ES-I3 (cell line): Measurements from ENCODE around the gene FRMD4A.

Experiments used
- H3K36me3 ChIP-seq: 2 replicates; pipeline ENCODE4 v1.6.1; 2013; ENCODE audit warnings: mild to moderate bottlenecking, low read length, control low read depth, moderate library complexity; ENCODE audit not compliant: insufficient read depth
- H3K4me1 ChIP-seq: 2 replicates; pipeline ENCODE4 v1.6.1; 2013; ENCODE audit warnings: mild to moderate bottlenecking, control low read depth, low read length; ENCODE audit not compliant: insufficient read depth
- H3K9ac ChIP-seq: 2 replicates; pipeline ENCODE4 v1.6.1; 2013; ENCODE audit warnings: low read depth, mild to moderate bottlenecking, low read length, moderate library complexity
- H3K9me3 ChIP-seq: 2 replicates; pipeline ENCODE4 v1.6.1; 2013; ENCODE audit warnings: mild to moderate bottlenecking, low read length, moderate library complexity; ENCODE audit not compliant: control insufficient read depth, insufficient read depth

The FRMD4A gene

DNA sequence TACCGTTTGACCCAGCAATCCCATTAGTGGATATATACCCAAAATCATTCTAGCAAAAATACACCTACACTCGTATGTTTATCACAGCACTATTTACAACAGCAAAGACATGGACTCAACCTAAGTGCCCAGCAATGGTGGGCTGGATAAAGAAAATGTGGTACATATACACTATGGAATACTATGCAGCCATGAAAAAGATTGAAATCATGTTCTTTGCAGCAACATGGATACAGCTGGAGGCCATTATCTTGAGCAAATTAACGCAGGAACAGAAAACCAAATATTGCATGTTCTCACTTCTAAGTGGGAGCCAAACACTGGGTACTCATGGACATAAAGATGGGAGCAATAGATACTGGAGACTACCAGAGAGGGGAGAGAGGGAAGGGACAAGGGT, 223.9 kb downstream of the FRMD4A start:
- H3K9ac ChIP-seq, result no peak overlapping the region
- H3K36me3 ChIP-seq, result no peaks in the 10 kb centered on the region
- no peaks in the 10 kb centered on the region; the same call in 1 of the 2 replicates for H3K9me3 ChIP-seq
- no peaks in the 10 kb centered on the region for H3K4me1 ChIP-seq

DNA sequence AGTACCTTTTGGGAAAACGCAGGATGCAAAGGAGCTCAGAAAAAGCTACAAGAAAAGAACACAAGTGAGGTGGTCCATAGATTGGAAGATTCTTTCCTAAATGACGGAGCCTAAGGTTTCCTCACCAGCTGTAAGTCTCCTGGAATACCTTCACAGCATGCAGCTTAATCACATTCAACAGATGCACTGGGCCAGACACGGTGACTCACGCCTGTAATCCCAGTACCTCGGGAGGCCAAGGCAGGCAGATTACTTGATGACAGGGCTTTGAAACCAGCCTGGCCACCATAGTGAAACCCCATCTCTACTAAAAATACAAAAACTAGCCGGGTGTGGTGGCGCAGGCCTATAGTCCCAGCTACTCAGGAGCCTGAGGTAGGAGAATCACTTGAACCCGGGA, 228.7 kb downstream of the FRMD4A start:
- H3K36me3 ChIP-seq, result no peaks in the 10 kb centered on the region
- no peaks in the 10 kb centered on the region; the same call in 1 of the 2 replicates for H3K9me3 ChIP-seq
- H3K4me1 ChIP-seq, result no peaks in the 10 kb centered on the region
- H3K9ac ChIP-seq, result no peak overlapping the region

DNA sequence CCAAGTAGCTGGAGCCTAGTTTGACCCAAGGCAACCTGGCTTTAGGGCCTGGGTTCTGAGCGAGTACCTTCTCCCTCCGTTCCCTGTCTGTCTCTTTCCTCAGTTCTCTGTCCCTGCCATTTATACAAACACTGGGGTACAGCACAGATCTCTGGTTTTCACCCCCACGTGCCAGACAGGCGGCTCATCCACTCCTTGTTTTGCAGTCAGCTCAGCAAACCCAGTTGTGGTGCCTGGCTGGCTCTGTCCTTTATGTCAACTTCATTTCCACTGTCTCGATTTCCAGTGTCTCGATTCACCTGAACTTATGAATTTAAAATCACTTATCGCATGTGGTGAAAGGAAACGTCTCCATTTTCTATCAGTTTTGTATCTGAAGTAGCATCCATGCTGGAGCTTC, 230.8 kb downstream of the FRMD4A start:
- Histone ChIP-seq H3K9ac (no peak overlapping the region), H3K4me1 (no peaks in the 10 kb centered on the region), H3K36me3 (no peaks in the 10 kb centered on the region), H3K9me3 (no peaks in the 10 kb centered on the region; the same call in 1 of the 2 replicates)

DNA sequence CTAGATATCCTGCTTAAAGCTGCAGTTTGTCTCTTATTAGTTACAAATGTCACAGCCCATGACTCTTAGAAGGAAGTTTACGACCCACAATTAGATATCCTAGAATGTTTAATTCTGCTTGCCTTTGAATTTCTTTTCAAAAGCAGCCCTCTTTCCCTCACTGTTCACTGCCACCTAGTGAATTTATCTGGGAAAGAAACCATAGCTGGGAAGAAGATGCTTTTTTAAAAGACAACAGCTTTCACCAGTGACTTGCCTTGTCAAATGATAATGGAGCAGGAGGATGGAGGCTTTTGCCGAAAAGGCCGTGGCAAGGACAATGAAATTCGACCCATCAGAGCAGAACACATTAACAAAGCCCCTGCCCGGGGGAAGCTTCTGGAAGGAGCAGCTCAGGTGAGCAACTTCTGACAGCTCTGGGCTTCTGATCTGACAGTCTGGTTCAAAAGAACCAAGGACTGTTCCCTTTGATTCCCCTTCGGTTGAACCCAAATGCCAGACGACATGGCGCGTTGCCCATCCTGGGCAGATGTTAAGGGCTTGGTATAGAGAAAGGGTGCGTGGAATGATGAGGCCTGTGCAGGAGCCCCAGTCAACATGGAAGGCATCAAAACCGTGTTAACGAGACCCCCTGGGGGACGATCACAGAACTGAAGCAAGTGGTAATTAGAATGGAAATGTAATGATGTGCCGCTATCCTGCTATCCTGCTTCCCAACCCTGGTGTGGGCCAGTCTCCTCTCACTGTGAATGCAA, 236.8 kb downstream of the FRMD4A start:
- Histone ChIP-seq H3K9ac (no peak overlapping the region), H3K4me1 (peaks cover 18% of the 10 kb centered on the region), H3K9me3 (no peaks in the 10 kb centered on the region), H3K36me3 (no peaks in the 10 kb centered on the region)

DNA sequence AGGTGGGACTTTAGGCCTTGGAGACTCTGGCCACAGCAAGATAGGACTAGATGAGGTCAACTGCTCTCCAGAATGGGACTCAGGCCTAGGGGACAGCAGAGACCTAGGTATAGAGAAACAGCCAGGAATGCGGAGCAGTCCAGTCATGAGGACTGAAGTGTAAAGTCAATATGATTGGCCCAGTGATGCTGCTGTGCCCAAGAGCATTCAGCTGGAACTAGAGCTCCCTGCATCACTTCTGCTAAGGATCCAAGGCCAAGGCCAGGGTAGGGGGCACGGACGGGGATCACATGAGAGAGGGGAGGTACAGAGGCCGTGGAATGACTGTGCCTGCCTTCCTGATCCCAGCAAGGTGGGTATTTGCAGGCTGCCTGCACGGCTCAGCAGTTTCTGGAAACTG, 237.9 kb downstream of the FRMD4A start:
- Histone ChIP-seq H3K36me3 (no peaks in the 10 kb centered on the region), H3K9me3 (no peaks in the 10 kb centered on the region), H3K4me1 (peaks cover 20% of the 10 kb centered on the region), H3K9ac (no peak overlapping the region)

DNA sequence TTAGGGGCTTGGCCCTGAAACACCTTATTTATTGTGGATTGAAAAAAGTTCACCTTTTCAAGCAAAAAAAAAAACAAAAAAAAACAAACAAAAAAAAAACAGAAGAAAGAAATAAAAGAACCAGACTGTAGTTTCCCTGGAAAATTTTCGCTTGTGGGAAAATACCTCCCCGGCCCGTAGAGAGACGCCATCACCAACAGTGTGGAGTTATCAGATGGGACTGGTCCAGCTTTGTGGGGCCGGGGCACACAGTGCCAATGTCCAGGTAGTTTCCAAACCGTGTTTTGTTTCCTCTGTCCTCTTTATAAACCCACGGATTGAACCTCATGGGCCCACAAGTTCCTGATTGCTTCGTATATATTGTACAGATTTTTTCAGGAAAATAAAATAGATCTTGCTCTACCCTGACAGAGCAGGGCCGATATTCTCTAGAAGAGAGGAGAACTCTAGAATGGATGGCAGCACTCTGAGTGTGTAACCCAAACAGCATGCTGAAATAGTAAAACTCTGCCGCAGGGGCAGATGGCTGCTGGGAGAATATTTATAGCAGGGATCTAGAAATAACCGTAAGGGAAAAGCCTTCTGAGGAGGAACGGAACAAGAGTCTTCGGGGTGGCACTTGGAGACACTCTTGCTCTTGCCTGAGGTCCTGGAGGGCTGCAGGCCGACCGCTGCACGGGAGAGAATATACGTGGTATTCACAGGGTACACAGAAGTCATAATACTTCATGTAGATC, 241.0 kb downstream of the FRMD4A start:
- H3K36me3 ChIP-seq, result no peaks in the 10 kb centered on the region
- H3K9me3 ChIP-seq, result no peaks in the 10 kb centered on the region
- no peak overlapping the region for H3K9ac ChIP-seq
- peaks cover 20% of the 10 kb centered on the region for H3K4me1 ChIP-seq

DNA sequence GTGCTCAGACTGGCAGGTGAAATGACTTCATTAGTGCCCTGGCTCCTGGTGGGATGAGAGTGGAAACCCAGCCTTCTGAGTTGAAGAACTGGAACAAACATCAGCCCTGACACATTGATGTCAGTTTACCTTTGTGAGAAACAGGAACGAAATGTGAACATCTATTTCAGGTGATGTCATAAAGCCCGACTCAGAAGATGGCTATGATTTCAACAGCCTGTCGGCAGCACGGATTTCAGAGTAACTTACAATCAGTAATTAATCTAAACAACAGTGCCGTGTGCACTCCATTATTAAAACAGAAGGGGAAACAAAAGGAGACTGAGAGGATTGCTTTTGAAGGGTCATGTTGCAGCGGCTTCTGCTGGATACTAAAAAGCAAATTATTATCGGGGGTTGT, 243.2 kb downstream of the FRMD4A start:
- Histone ChIP-seq H3K36me3 (no peaks in the 10 kb centered on the region), H3K9ac (no peak overlapping the region)

DNA sequence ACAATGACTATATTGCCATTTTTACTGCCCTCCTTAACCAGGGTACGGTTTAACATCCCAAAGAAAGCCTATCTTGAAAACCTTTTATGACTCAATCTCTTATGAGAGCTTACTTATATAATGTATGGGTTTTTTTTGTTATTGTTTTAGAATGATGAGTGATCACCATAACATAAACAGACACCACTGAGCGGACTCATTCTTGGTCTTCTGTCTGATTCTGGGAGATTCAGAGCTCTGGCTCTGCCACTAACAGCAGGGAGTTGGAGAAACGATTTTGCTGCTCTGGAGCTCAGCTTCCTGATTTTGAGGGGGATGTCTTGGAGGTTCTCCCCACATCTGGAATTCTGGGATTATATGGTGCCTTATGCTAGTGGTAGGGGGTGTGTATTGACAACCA, 244.1 kb downstream of the FRMD4A start:
- Histone ChIP-seq H3K9me3 (no peaks in the 10 kb centered on the region), H3K36me3 (no peaks in the 10 kb centered on the region), H3K9ac (no peak overlapping the region), H3K4me1 (peaks cover 5% of the 10 kb centered on the region; the same call in 1 of the 2 replicates)

More for the DNA sequence above, 243.2 kb downstream of the FRMD4A start:
- peaks cover 5% of the 10 kb centered on the region; the same call in 1 of the 2 replicates for H3K4me1 ChIP-seq
- no peaks in the 10 kb centered on the region for H3K9me3 ChIP-seq

DNA sequence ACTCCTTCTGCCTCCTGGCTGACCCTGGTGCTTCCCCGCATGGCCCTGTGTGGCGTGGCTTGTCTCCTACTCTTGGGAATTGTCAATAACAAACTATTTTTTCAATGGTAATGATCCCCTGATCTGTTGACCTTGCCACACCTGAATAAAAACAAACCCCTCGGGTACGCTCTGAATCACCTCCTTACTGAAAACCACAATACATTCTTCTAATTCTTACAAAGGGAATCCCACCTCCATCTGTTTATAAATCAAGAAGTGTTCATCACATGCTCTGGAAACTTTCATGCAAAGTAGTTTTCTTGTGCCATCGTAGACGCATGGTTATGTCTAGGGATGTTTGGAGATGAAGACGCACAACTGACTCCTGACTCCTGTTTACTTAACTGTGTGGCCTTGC, 245.8 kb downstream of the FRMD4A start:
- Histone ChIP-seq H3K36me3 (no peaks in the 10 kb centered on the region), H3K9ac (no peak overlapping the region), H3K4me1 (peaks cover 5% of the 10 kb centered on the region; the same call in 1 of the 2 replicates), H3K9me3 (no peaks in the 10 kb centered on the region)

DNA sequence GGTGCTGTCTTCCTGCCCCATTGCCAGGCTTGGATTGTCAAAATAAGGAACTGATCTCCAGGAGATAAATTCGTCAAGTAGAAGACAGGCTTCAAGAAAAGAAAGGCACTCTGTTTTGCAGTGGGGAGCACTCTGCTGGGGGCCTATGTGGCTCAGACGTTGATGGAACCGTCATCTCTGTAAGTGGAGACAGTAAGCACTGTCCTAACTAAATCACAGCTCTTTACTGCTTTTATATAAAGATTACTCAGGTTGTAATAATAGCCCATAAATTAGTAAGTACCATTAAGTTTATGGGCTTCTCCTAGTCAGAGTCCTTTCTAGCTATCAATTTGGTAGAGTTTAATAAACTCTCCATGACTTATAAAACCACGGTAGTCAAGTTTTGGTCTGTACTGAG, 249.9 kb downstream of the FRMD4A start:
- no peaks in the 10 kb centered on the region for H3K4me1 ChIP-seq
- no peaks in the 10 kb centered on the region for H3K9me3 ChIP-seq
- H3K9ac ChIP-seq, result no peak overlapping the region
- no peaks in the 10 kb centered on the region for H3K36me3 ChIP-seq

DNA sequence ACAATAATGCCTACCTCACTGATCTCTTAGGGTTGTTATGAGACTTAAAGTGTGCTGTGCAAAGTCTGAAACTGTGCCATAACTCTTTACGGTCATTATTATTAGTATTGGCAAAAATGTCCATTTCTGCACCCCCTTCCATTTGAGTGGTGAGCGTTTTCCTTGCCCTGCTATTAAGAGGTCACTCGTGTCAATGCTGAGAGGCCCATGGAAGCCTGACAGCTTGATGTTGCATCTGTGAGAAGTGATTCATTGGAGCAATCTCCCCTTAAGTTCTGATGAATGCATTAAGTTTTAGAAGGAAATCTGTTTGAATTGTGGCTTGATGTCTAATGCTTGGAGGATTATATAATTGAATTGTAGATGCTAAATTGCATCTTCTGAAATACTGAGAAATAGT, 253.3 kb downstream of the FRMD4A start:
- Histone ChIP-seq H3K4me1 (no peaks in the 10 kb centered on the region), H3K36me3 (no peaks in the 10 kb centered on the region), H3K9me3 (no peaks in the 10 kb centered on the region), H3K9ac (no peak overlapping the region)

DNA sequence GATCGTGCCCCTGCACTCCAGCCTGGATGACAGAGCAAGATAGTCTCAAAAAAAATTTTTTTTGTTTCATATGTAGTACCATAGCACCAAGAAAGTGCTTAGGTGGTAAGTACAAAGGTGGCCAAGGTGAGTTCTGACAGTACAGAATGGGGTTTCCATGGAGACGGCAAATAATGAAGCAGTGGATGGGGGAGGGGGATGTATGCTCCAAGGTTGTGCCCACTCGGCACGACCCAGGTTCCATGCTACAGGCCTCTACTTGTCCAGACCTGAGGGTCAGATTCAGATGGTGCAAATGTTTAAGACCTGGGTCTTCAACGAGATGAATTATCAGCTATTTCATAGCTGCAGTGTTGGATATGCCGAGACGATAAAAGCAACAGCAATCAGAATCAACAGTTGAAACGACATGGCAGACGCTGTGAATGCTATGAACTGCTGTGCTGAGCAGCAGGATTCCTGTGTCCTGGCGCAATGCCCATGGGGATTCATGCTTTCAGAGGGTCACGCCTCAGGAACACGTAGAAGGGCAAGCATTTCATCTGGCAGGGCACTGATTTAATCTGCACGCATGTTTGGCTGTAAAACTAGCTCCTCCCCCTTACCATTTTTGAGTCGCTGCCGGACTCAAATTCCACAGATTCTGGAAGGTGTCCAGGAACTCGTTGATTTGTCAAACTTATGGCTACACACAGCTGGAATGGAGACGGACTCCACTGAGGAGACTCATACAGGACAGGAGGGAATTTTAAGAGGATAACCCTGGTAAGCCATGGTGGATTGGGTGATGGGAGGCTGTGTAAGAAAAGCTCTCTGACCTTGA, 256.5 kb downstream of the FRMD4A start:
- no peaks in the 10 kb centered on the region for H3K36me3 ChIP-seq
- no peak overlapping the region for H3K9ac ChIP-seq
- no peaks in the 10 kb centered on the region for H3K9me3 ChIP-seq
- H3K4me1 ChIP-seq, result no peaks in the 10 kb centered on the region

DNA sequence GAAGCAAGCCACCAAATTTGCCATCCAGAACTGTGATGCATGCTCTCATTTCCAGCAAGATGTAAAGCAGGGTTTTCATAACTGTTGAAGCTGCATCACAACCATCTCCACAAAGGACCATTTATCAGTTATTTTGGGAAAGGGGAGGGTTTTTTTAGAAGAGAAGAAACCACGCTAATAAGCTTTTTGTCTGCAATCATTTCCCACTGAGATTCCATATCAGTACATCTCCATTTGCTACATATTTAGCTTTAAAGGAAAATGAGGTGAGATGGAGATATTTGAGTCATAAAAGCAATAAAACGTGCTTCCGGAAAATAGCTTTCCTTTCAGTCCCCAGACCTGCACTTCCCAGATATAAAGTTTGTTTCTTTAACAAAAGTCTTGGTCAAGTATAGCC, 258.2 kb downstream of the FRMD4A start:
- Histone ChIP-seq H3K36me3 (no peaks in the 10 kb centered on the region), H3K9ac (no peak overlapping the region), H3K4me1 (no peaks in the 10 kb centered on the region), H3K9me3 (no peaks in the 10 kb centered on the region)

DNA sequence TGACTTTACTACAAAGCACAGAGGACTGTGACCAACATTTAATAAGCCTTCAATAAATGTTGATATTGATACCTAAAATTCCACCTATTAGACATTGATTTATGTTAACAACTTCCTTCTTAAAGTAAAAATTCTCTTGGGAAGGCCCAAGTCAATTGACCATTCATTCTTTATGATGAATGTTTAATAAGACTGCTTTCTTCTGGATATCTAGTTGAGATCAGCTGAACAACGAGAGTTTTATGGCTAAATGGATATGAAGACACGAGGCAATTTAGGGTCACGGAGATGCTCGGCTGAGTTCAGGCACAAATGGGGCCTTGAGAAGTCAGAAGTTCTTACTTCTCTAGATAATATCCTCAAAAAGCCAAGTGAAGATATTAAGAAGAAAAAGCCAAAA, 258.8 kb downstream of the FRMD4A start:
- H3K36me3 ChIP-seq, result no peaks in the 10 kb centered on the region
- H3K4me1 ChIP-seq, result no peaks in the 10 kb centered on the region
- no peaks in the 10 kb centered on the region for H3K9me3 ChIP-seq
- H3K9ac ChIP-seq, result no peak overlapping the region
